Measurements from ENCODE around the gene SLC28A2.

DNA sequence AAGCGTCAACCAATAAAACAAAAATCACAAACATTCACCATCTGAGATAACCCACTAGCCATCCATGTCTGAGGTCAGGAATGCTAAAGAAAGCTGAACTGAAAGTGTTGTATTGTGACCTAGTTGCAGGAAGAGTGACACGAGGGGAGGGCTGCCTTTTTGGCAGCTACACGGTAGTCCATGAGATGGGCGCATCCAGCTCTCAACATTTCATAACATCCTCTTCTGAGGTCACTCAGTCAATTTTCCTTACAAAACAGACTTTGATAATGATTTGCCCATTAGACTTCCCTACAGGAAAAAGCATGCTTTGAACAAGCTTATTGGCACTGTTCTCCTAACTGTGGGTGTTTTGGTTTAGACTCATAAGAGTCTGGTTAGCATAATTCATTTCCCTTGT, 48.9 kb upstream of the SLC28A2 start:
- no peak for TF ChIP-seq EZH2 (IDR thresholded peaks at IDR 0.05; ENCODE audit: borderline replicate concordance, low read depth, low read length, severe bottlenecking)
- TF ChIP-seq, protein P1, sequence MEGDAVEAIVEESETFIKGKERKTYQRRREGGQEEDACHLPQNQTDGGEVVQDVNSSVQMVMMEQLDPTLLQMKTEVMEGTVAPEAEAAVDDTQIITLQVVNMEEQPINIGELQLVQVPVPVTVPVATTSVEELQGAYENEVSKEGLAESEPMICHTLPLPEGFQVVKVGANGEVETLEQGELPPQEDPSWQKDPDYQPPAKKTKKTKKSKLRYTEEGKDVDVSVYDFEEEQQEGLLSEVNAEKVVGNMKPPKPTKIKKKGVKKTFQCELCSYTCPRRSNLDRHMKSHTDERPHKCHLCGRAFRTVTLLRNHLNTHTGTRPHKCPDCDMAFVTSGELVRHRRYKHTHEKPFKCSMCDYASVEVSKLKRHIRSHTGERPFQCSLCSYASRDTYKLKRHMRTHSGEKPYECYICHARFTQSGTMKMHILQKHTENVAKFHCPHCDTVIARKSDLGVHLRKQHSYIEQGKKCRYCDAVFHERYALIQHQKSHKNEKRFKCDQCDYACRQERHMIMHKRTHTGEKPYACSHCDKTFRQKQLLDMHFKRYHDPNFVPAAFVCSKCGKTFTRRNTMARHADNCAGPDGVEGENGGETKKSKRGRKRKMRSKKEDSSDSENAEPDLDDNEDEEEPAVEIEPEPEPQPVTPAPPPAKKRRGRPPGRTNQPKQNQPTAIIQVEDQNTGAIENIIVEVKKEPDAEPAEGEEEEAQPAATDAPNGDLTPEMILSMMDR (IDR thresholded peaks at IDR 0.05; ENCODE audit: borderline replicate concordance, extremely low read depth, low read length, poor library complexity, severe bottlenecking): no peak

Measured in DND-41 (cell line).